Transverse colon (tissue), 4 donors: ENCODE data around the gene ZDHHC11. TPM values are rescaled to one million over a fixed set of nuclear protein-coding genes. Genes with fewer than 3 reads are reported as not detected.
"Not testable (repeated sequence)": the region's sequence is repeated elsewhere in the genome, so short reads cannot be mapped to it uniquely, and the experiment has no call there.

Source experiments
- DNase-seq: peaks from one replicate; pipeline ENCODE4 v3.0.0-alpha.2; 2019
- H3K27ac ChIP-seq, 4 donors: fragments of 200-600 bp; sonication (generic); 2 replicates each; pipeline ENCODE4 v1.5.1; 2016 to 2018; ENCODE audit warnings: inconsistent platforms in 4 of 4
- H3K27me3 ChIP-seq: fragments of 200-600 bp; sonication (generic); 2 replicates; pipeline ENCODE4 v1.5.1; 2017; ENCODE audit warnings: inconsistent platforms
- H3K36me3 ChIP-seq, 4 donors: fragments of 200-600 bp; sonication (generic); 2 replicates each; pipeline ENCODE4 v1.5.1; 2017 to 2019; ENCODE audit warnings: inconsistent platforms in 4 of 4
- H3K4me1 ChIP-seq, 4 donors: fragments of 200-600 bp; sonication (generic); 2 replicates each; pipeline ENCODE4 v1.5.1; 2017 to 2020; ENCODE audit warnings: inconsistent platforms in 4 of 4
- H3K4me3 ChIP-seq, 4 donors: fragments of 200-600 bp; sonication (generic); 1 replicate in 1 of 4; 2 replicates in 3 of 4; pipeline versions ENCODE4 v1.5.1 to v1.6.1; 2017 to 2019; ENCODE audit warnings: inconsistent platforms in 4 of 4
- H3K9me3 ChIP-seq, 2 donors: fragments of 200-600 bp; sonication (generic); 2 replicates each; pipeline ENCODE4 v1.5.1; 2017 to 2019; ENCODE audit warnings: inconsistent platforms in 2 of 2
- CTCF ChIP-seq, 5 experiments: fragments of 200-600 bp in 3 of 5; fragments of 450-650 bp in 2 of 5; sonication (generic) in 3 of 5; IDR thresholded peaks; 1 replicate in 2 of 5; 2 replicates in 3 of 5; pipeline ENCODE4 v1.5.1; 2016 to 2017; ENCODE audit warnings: antibody characterized with exemption in 5 of 5, inconsistent platforms in 3 of 5, mild to moderate bottlenecking in 2 of 5, moderate library complexity in 1 of 5
- EP300 ChIP-seq: sonication (generic); formaldehyde crosslinking; IDR thresholded peaks from one replicate; pipeline ENCODE4 v1.6.1; 2017; ENCODE audit warnings: antibody characterized with exemption, low read depth
- POLR2A ChIP-seq: fragments of 450-650 bp; IDR thresholded peaks from one replicate; pipeline ENCODE4 v1.6.1; 2016; ENCODE audit warnings: antibody characterized with exemption, mild to moderate bottlenecking, moderate library complexity
- POLR2AphosphoS5 ChIP-seq, 3 donors: sonication (generic); formaldehyde crosslinking; IDR thresholded peaks; one replicate each; pipeline ENCODE4 v1.6.1; 2016; ENCODE audit warnings: antibody characterized with exemption in 3 of 3
- WGBS, 2 donors: methylation state at CpG; one replicate each; pipeline ENCODE4 v1.1.5; 2018; ENCODE audit warnings: low coverage in 1 of 2; 5-methylcytosine and 5-hydroxymethylcytosine counted together
- in situ Hi-C, 4 donors: fragments of 200-750 bp; cut with MboI; loops; one replicate each; pipeline versions ENCODE4 v1.15.0 to v1.15.1; 2017; ENCODE audit warnings: low sequenced_read_pairs in 3 of 4, low pct_ligation_motif_present in 1 of 4, low pct_unique_long_range_greater_than_20kb in 1 of 4
- intact Hi-C: fragments of 100-400 bp; cut with DNase I; formaldehyde crosslinking; loops from one replicate; pipeline ENCODE4 v1.15.1; 2023; ENCODE audit warnings: low total_unique reads
- total RNA-seq, 4 donors: library from RNA; depleted of rRNA; stranded (reverse); fragments of >200 nt; gene quantifications; one replicate each; pipeline ENCODE4 v1.1.0, GENCODE V29; 2016

Gene ZDHHC11
- total RNA-seq, 4 donors from 2014 or later = 1.2 to 15.0 (median 10.6) TPM

- 69 to 82% methylated on average over 6 of the region's 6 CpGs for WGBS, 2 donors
- TF ChIP-seq POLR2AphosphoS5 (IDR thresholded peaks at IDR 0.05) = no peak
- TF ChIP-seq CTCF (IDR thresholded peaks at IDR 0.05) = no peak
- no peak for TF ChIP-seq POLR2A
- no peak for TF ChIP-seq EP300
- Histone ChIP-seq H3K4me1 (no peaks in the 10 kb centered on the region), H3K36me3 (no peaks in the 10 kb centered on the region), H3K27ac (no peak overlapping the region), H3K27me3 (no peaks in the 10 kb centered on the region), H3K4me3 (no peak overlapping the region), H3K9me3 (peaks cover 0 to 2% of the 10 kb centered on the region in 2 donors)
- DNase-seq = no peak
- in situ Hi-C loops = no loop called here
- intact Hi-C loops = no loop called here
Observed at GRCh38 chr5:801472-801871, 49.3 kb downstream of the ZDHHC11 start.

- intact Hi-C loops, H3K9me3 ChIP-seq, H3K4me1 ChIP-seq, H3K36me3 ChIP-seq, H3K27me3 ChIP-seq, H3K27ac ChIP-seq, DNase-seq, in situ Hi-C loops, H3K4me3 ChIP-seq: not testable (repeated sequence)
- 61 to 79% methylated on average over 2 to 4 of the region's 4 CpGs for WGBS, 2 donors
Observed at GRCh38 chr5:801055-801454, 49.7 kb downstream of the ZDHHC11 start.

GRCh38 chr5:798505-799138 lies 52.2 kb downstream of the ZDHHC11 start:
- intact Hi-C loops, DNase-seq, H3K27ac ChIP-seq, in situ Hi-C loops, H3K4me1 ChIP-seq, H3K36me3 ChIP-seq, H3K4me3 ChIP-seq, H3K27me3 ChIP-seq, H3K9me3 ChIP-seq: not testable (repeated sequence)
- WGBS, 2 donors = 58 to 76% methylated on average over 3 to 6 of the region's 6 CpGs

- H3K27ac ChIP-seq, H3K36me3 ChIP-seq, H3K4me1 ChIP-seq, in situ Hi-C loops, DNase-seq, intact Hi-C loops, H3K4me3 ChIP-seq, H3K9me3 ChIP-seq, H3K27me3 ChIP-seq: not testable (repeated sequence)
- 82% methylated on average over 3 of the region's 4 CpGs; no CpG with 5 or more reads in 1 of the 2 donors for WGBS, 2 donors
Observed at GRCh38 chr5:797986-798385, 52.8 kb downstream of the ZDHHC11 start.

- 50% methylated on average over 1 of the region's 1 CpG; no CpG with 5 or more reads in 1 of the 2 donors for WGBS, 2 donors
- H3K27me3 ChIP-seq, DNase-seq, H3K4me1 ChIP-seq, H3K4me3 ChIP-seq, H3K27ac ChIP-seq, intact Hi-C loops, in situ Hi-C loops, H3K36me3 ChIP-seq, H3K9me3 ChIP-seq: not testable (repeated sequence)
Observed at GRCh38 chr5:795873-796272, 54.9 kb downstream of the ZDHHC11 start.

GRCh38 chr5:794948-795347 lies 55.8 kb downstream of the ZDHHC11 start:
- intact Hi-C loops = not testable (repeated sequence)

GRCh38 chr5:788703-789102 lies 62.1 kb downstream of the ZDHHC11 start:
- H3K36me3 ChIP-seq, intact Hi-C loops, H3K27me3 ChIP-seq, DNase-seq, H3K4me3 ChIP-seq, H3K9me3 ChIP-seq, H3K27ac ChIP-seq: not testable (repeated sequence)
- H3K4me1 ChIP-seq = peaks cover 3 to 17% (median 11%) of the 10 kb centered on the region in 4 donors
- in situ Hi-C loops = loop anchor here in 1 of 4 donors (5.0 kb wide), 1 partner anchor 91 kb away; no protein-coding TSS in a partner anchor
- WGBS, 2 donors = 85% methylated on average over 10 of the region's 10 CpGs; no CpG with 5 or more reads in 1 of the 2 donors

More at GRCh38 chr5:794948-795347, 55.8 kb downstream of the ZDHHC11 start:
- H3K27me3 ChIP-seq, H3K4me3 ChIP-seq, H3K27ac ChIP-seq, H3K4me1 ChIP-seq, in situ Hi-C loops, H3K36me3 ChIP-seq, H3K9me3 ChIP-seq, DNase-seq: not testable (repeated sequence)
- 76 to 88% methylated on average over 1 of the region's 1 CpG for WGBS, 2 donors

- H3K27me3 ChIP-seq, DNase-seq, H3K4me3 ChIP-seq, intact Hi-C loops, H3K27ac ChIP-seq, H3K36me3 ChIP-seq, H3K9me3 ChIP-seq: not testable (repeated sequence)
- peaks cover 3 to 24% (median 17%) of the 10 kb centered on the region in 4 donors for H3K4me1 ChIP-seq
- 88 to 95% methylated on average over 3 to 6 of the region's 6 CpGs for WGBS, 2 donors
- in situ Hi-C loops = loop anchor here in 1 of 4 donors (5.0 kb wide), 1 partner anchor 91 kb away; no protein-coding TSS in a partner anchor
Observed at GRCh38 chr5:787857-788233, 62.9 kb downstream of the ZDHHC11 start.

GRCh38 chr5:787224-787856 lies 63.4 kb downstream of the ZDHHC11 start:
- intact Hi-C loops, H3K9me3 ChIP-seq, H3K27me3 ChIP-seq, H3K4me3 ChIP-seq, H3K27ac ChIP-seq, H3K36me3 ChIP-seq, DNase-seq: not testable (repeated sequence)
- peaks cover 3 to 24% (median 17%) of the 10 kb centered on the region in 4 donors for H3K4me1 ChIP-seq
- WGBS, 2 donors = 88% methylated on average over 8 of the region's 18 CpGs; no CpG with 5 or more reads in 1 of the 2 donors
- in situ Hi-C loops = loop anchor here in 1 of 4 donors (5.0 kb wide), 1 partner anchor 90 kb away; no protein-coding TSS in a partner anchor
